ENCODE results near the gene HLA-B. TPM values are rescaled to one million over a fixed set of nuclear protein-coding genes. Genes with fewer than 3 reads are reported as not detected.

The HLA-B gene
- total RNA-seq, 1 experiment from 2014 or later, result 87.4 TPM

DNA sequence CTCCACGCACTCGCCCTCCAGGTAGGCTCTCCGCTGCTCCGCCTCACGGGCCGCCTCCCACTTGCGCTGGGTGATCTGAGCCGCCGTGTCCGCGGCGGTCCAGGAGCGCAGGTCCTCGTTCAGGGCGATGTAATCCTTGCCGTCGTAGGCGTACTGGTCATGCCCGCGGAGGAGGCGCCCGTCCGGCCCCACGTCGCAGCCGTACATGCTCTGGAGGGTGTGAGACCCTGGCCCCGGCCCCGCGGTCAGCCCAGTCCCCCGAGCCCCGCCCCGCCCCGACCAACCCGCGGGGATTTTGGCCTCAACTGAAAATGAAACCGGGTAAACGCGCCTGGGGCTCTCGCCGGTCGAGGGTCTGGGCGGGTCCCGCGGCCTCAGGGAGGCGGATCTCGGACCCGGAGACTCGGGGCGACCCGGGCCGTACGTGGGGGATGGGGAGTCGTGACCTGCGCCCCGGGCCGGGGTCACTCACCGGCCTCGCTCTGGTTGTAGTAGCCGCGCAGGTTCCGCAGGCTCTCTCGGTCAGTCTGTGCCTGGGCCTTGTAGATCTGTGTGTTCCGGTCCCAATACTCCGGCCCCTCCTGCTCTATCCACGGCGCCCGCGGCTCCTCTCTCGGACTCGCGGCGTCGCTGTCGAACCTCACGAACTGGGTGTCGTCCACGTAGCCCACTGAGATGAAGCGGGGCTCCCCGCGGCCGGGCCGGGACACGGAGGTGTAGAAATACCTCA is 598 bp downstream of the HLA-B start:
- Mint-ChIP-seq H3K4me1 (ENCODE audit: insufficient read depth, unreplicated experiment) (peaks cover 5% of the 10 kb centered on the region), H3K27ac (ENCODE audit: low read depth, unreplicated experiment) (peak overlapping the region; percentile 80), H3K36me3 (ENCODE audit: insufficient read depth, unreplicated experiment) (peaks cover 7% of the 10 kb centered on the region), H3K4me3 (ENCODE audit: unreplicated experiment) (peak overlapping the region; percentile 78), H3K9me3 (ENCODE audit: unreplicated experiment) (no peaks in the 10 kb centered on the region), H3K27me3 (ENCODE audit: insufficient read depth, unreplicated experiment) (peaks cover 59% of the 10 kb centered on the region)
- POLR2A ChIA-PET, result no interaction called here
- intact Hi-C loops (cut with micrococcal nuclease), result loop anchor here (2.0 kb wide), 1 partner anchor 84 kb away; the partner anchor contains the start of gene HLA-C
- CTCF ChIA-PET, result no interaction called here
- TSS peak; percentile 59 for BruUV-seq (replicated peaks)
- TF ChIP-seq CTCF (IDR thresholded peaks at IDR 0.05; ENCODE audit: unreplicated experiment), result no peak
- peak; percentile 8 for DNase-seq (ENCODE audit: unreplicated experiment)

GRCh38 chr6:31355583-31355948 is 1.4 kb downstream of the HLA-B start:
- Mint-ChIP-seq H3K4me3 (ENCODE audit: unreplicated experiment) (peak overlapping the region; percentile 78), H3K27ac (ENCODE audit: low read depth, unreplicated experiment) (no peak overlapping the region), H3K4me1 (ENCODE audit: insufficient read depth, unreplicated experiment) (peaks cover 5% of the 10 kb centered on the region), H3K27me3 (ENCODE audit: insufficient read depth, unreplicated experiment) (peaks cover 56% of the 10 kb centered on the region), H3K36me3 (ENCODE audit: insufficient read depth, unreplicated experiment) (peaks cover 7% of the 10 kb centered on the region), H3K9me3 (ENCODE audit: unreplicated experiment) (no peaks in the 10 kb centered on the region)
- CTCF ChIA-PET, result no interaction called here
- no peak for DNase-seq (ENCODE audit: unreplicated experiment)
- POLR2A ChIA-PET, result no interaction called here
- intact Hi-C loops (cut with micrococcal nuclease), result no loop called here
- no TSS peak for BruUV-seq (replicated peaks)
- no peak for TF ChIP-seq CTCF (IDR thresholded peaks at IDR 0.05; ENCODE audit: unreplicated experiment)

GRCh38 chr6:31354864-31355582 is 2.0 kb downstream of the HLA-B start:
- H3K4me1 Mint-ChIP-seq (ENCODE audit: insufficient read depth, unreplicated experiment), result peaks cover 5% of the 10 kb centered on the region
- DNase-seq (ENCODE audit: unreplicated experiment), result no peak
- CTCF ChIA-PET, result interaction anchor here (0.9 kb wide), 1 partner anchor 12 kb away, joined by 3 read pairs; no protein-coding TSS in a partner anchor

More at GRCh38 chr6:31354864-31355582, 2.0 kb downstream of the HLA-B start:
- Mint-ChIP-seq H3K4me3 (ENCODE audit: unreplicated experiment) (peak overlapping the region; percentile 78), H3K27me3 (ENCODE audit: insufficient read depth, unreplicated experiment) (peaks cover 56% of the 10 kb centered on the region), H3K36me3 (ENCODE audit: insufficient read depth, unreplicated experiment) (peaks cover 7% of the 10 kb centered on the region), H3K27ac (ENCODE audit: low read depth, unreplicated experiment) (no peak overlapping the region), H3K9me3 (ENCODE audit: unreplicated experiment) (no peaks in the 10 kb centered on the region)
- BruUV-seq (replicated peaks), result no TSS peak
- POLR2A ChIA-PET, result no interaction called here
- intact Hi-C loops (cut with micrococcal nuclease), result no loop called here
- TF ChIP-seq CTCF (IDR thresholded peaks at IDR 0.05; ENCODE audit: unreplicated experiment), result no peak

Data from MCF 10A (cell line).